Mucosa of rectum (tissue), 2 donors: ENCODE results near the gene DDX5.
"Not testable (repeated sequence)": the region's sequence is repeated elsewhere in the genome, so short reads cannot be mapped to it uniquely, and the experiment has no call there.

Source experiments
- H3K27ac ChIP-seq, 2 donors: one replicate each; pipeline ENCODE4 v1.7.0; 2013; ENCODE audit warnings: inconsistent platforms in 2 of 2, low read depth in 2 of 2, low read length in 2 of 2
- H3K27me3 ChIP-seq, 2 donors: one replicate each; pipeline ENCODE4 v1.7.0; 2013; ENCODE audit warnings: low read length in 2 of 2; ENCODE audit not compliant: control insufficient read depth in 2 of 2, insufficient read depth in 2 of 2
- H3K36me3 ChIP-seq, 2 donors: one replicate each; pipeline ENCODE4 v1.7.0; 2013; ENCODE audit warnings: low read length in 2 of 2; ENCODE audit not compliant: control insufficient read depth in 2 of 2, insufficient read depth in 2 of 2
- H3K4me1 ChIP-seq, 2 donors: one replicate each; pipeline ENCODE4 v1.7.0; 2013; ENCODE audit warnings: low read length in 2 of 2, mild to moderate bottlenecking in 1 of 2; ENCODE audit not compliant: control insufficient read depth in 2 of 2, insufficient read depth in 2 of 2
- H3K4me3 ChIP-seq, 2 donors: one replicate each; pipeline ENCODE4 v1.7.0; 2013; ENCODE audit warnings: low read length in 2 of 2
- H3K9ac ChIP-seq, 2 donors: one replicate each; pipeline ENCODE4 v1.7.0; 2013; ENCODE audit warnings: low read length in 2 of 2, low read depth in 1 of 2, mild to moderate bottlenecking in 1 of 2
- H3K9me3 ChIP-seq, 2 donors: one replicate each; pipeline ENCODE4 v1.7.0; 2013; ENCODE audit warnings: low read length in 2 of 2; ENCODE audit not compliant: control insufficient read depth in 2 of 2
- donor health status: healthy.
- donor health status: Normal muscosa, but diverticular disease.

The DDX5 gene

GRCh38 chr17:64471440-64471839, 34.6 kb downstream of the DDX5 start:
- no peaks in the 10 kb centered on the region for H3K9me3 ChIP-seq
- H3K27ac ChIP-seq = no peak overlapping the region
- H3K36me3 ChIP-seq = no peaks in the 10 kb centered on the region
- H3K9ac ChIP-seq = no peak overlapping the region
- no peaks in the 10 kb centered on the region for H3K27me3 ChIP-seq
- no peaks in the 10 kb centered on the region for H3K4me1 ChIP-seq
- no peak overlapping the region for H3K4me3 ChIP-seq

GRCh38 chr17:64470625-64471024, 35.5 kb downstream of the DDX5 start:
- Histone ChIP-seq H3K9ac (no peak overlapping the region), H3K4me1 (no peaks in the 10 kb centered on the region), H3K27me3 (no peaks in the 10 kb centered on the region), H3K36me3 (no peaks in the 10 kb centered on the region), H3K4me3 (no peak overlapping the region), H3K9me3 (no peaks in the 10 kb centered on the region), H3K27ac (no peak overlapping the region)

GRCh38 chr17:64466834-64467233, 39.3 kb downstream of the DDX5 start:
- not testable (repeated sequence) for H3K4me1 ChIP-seq, H3K36me3 ChIP-seq

GRCh38 chr17:64466019-64466735, 39.9 kb downstream of the DDX5 start:
- Histone ChIP-seq H3K27ac (no peak overlapping the region), H3K4me1 (no peaks in the 10 kb centered on the region), H3K27me3 (no peaks in the 10 kb centered on the region), H3K36me3 (no peaks in the 10 kb centered on the region), H3K9me3 (no peaks in the 10 kb centered on the region), H3K9ac (no peak overlapping the region), H3K4me3 (no peak overlapping the region)

More at GRCh38 chr17:64466834-64467233, 39.3 kb downstream of the DDX5 start:
- H3K4me3 ChIP-seq, H3K9me3 ChIP-seq, H3K9ac ChIP-seq, H3K27me3 ChIP-seq, H3K27ac ChIP-seq: not testable (repeated sequence)

GRCh38 chr17:64461788-64462187, 44.3 kb downstream of the DDX5 start:
- H3K27ac ChIP-seq = no peak overlapping the region
- peaks cover 0 to 4% of the 10 kb centered on the region in 2 donors for H3K4me1 ChIP-seq
- H3K9me3 ChIP-seq = no peaks in the 10 kb centered on the region
- H3K36me3 ChIP-seq = no peaks in the 10 kb centered on the region
- H3K9ac ChIP-seq = no peak overlapping the region
- no peak overlapping the region for H3K4me3 ChIP-seq
- H3K27me3 ChIP-seq = no peaks in the 10 kb centered on the region

GRCh38 chr17:64460955-64461354, 45.1 kb downstream of the DDX5 start:
- H3K27ac ChIP-seq = no peak overlapping the region

GRCh38 chr17:64459818-64460217, 46.3 kb downstream of the DDX5 start:
- H3K9me3 ChIP-seq, H3K27me3 ChIP-seq, H3K36me3 ChIP-seq, H3K9ac ChIP-seq, H3K4me3 ChIP-seq, H3K27ac ChIP-seq, H3K4me1 ChIP-seq: not testable (repeated sequence)

More at GRCh38 chr17:64460955-64461354, 45.1 kb downstream of the DDX5 start:
- Histone ChIP-seq H3K4me3 (no peak overlapping the region), H3K9ac (no peak overlapping the region), H3K27me3 (no peaks in the 10 kb centered on the region), H3K36me3 (no peaks in the 10 kb centered on the region), H3K9me3 (no peaks in the 10 kb centered on the region), H3K4me1 (peaks cover 0 to 4% of the 10 kb centered on the region in 2 donors)

GRCh38 chr17:64459284-64459747, 46.8 kb downstream of the DDX5 start:
- no peak overlapping the region for H3K9ac ChIP-seq
- no peaks in the 10 kb centered on the region for H3K9me3 ChIP-seq
- H3K27me3 ChIP-seq = no peaks in the 10 kb centered on the region
- H3K36me3 ChIP-seq = no peaks in the 10 kb centered on the region
- peaks cover 0 to 4% of the 10 kb centered on the region in 2 donors for H3K4me1 ChIP-seq
- no peak overlapping the region for H3K4me3 ChIP-seq
- H3K27ac ChIP-seq = no peak overlapping the region

- Histone ChIP-seq H3K4me1 (peaks cover 0 to 4% of the 10 kb centered on the region in 2 donors), H3K9ac (no peak overlapping the region), H3K4me3 (no peak overlapping the region), H3K27ac (no peak overlapping the region), H3K36me3 (no peaks in the 10 kb centered on the region), H3K27me3 (no peaks in the 10 kb centered on the region), H3K9me3 (no peaks in the 10 kb centered on the region)
Measured at GRCh38 chr17:64458756-64459155, 47.3 kb downstream of the DDX5 start.

- no peaks in the 10 kb centered on the region for H3K36me3 ChIP-seq
- H3K9me3 ChIP-seq = no peaks in the 10 kb centered on the region
- no peaks in the 10 kb centered on the region for H3K27me3 ChIP-seq
- H3K4me1 ChIP-seq = peaks cover 0 to 4% of the 10 kb centered on the region in 2 donors
- H3K4me3 ChIP-seq = no peak overlapping the region
- H3K27ac ChIP-seq = no peak overlapping the region
- no peak overlapping the region for H3K9ac ChIP-seq
Measured at GRCh38 chr17:64457156-64457555, 48.9 kb downstream of the DDX5 start.
